ENCODE data around the gene ACBD6.

ACBD6 gene

GRCh38 chr1:180287988-180288705, 214.2 kb downstream of the ACBD6 start:
- DNase-seq = no peak

GRCh38 chr1:180286417-180286816, 216.0 kb downstream of the ACBD6 start:
- no peak for DNase-seq

- no peak for DNase-seq
These were observed 219.3 kb downstream of the ACBD6 start for GRCh38 chr1:180283098-180283497.

- DNase-seq = no peak
These were observed 219.9 kb downstream of the ACBD6 start for GRCh38 chr1:180282401-180283044.

- no peak for DNase-seq
These were observed 220.9 kb downstream of the ACBD6 start for GRCh38 chr1:180281490-180281889.

- no peak for DNase-seq
These were observed 221.8 kb downstream of the ACBD6 start for GRCh38 chr1:180280617-180281016.

- no peak for DNase-seq
These were observed 222.7 kb downstream of the ACBD6 start for GRCh38 chr1:180279651-180280050.

- DNase-seq = no peak
These were observed 223.6 kb downstream of the ACBD6 start for GRCh38 chr1:180278596-180279395.

- no peak for DNase-seq
These were observed 224.2 kb downstream of the ACBD6 start for GRCh38 chr1:180278194-180278515.

- DNase-seq = no peak
These were observed 224.7 kb downstream of the ACBD6 start for GRCh38 chr1:180277476-180278193.

GRCh38 chr1:180275726-180276125, 226.7 kb downstream of the ACBD6 start:
- DNase-seq = no peak

- no peak for DNase-seq
These were observed 228.2 kb downstream of the ACBD6 start for GRCh38 chr1:180274221-180274620.

GRCh38 chr1:180273066-180273465, 229.3 kb downstream of the ACBD6 start:
- DNase-seq = no peak

- no peak for DNase-seq
These were observed 230.0 kb downstream of the ACBD6 start for GRCh38 chr1:180272395-180272794.

- no peak for DNase-seq
These were observed 230.8 kb downstream of the ACBD6 start for GRCh38 chr1:180271272-180272255.

GRCh38 chr1:180270530-180271271, 231.7 kb downstream of the ACBD6 start:
- DNase-seq = no peak

GRCh38 chr1:180269645-180270529, 232.5 kb downstream of the ACBD6 start:
- DNase-seq = no peak

- no peak for DNase-seq
These were observed 233.8 kb downstream of the ACBD6 start for GRCh38 chr1:180268556-180269075.

- DNase-seq = no peak
These were observed 234.4 kb downstream of the ACBD6 start for GRCh38 chr1:180267761-180268555.

Measured in NCI-H1417 treated with DMSO at 0.1 percent for 48 hours (cell line).